ENCODE measurements around the gene DPM3. TPM values are rescaled to one million over a fixed set of nuclear protein-coding genes. Genes with fewer than 3 reads are reported as not detected.

The DPM3 gene
- total and polyA plus RNA-seq, 9 of the 15 experiments (the other 6 are each of a cell fraction or from before 2014, with no cell fraction given): 3.7 to 120 (median 36.4) TPM

DNA sequence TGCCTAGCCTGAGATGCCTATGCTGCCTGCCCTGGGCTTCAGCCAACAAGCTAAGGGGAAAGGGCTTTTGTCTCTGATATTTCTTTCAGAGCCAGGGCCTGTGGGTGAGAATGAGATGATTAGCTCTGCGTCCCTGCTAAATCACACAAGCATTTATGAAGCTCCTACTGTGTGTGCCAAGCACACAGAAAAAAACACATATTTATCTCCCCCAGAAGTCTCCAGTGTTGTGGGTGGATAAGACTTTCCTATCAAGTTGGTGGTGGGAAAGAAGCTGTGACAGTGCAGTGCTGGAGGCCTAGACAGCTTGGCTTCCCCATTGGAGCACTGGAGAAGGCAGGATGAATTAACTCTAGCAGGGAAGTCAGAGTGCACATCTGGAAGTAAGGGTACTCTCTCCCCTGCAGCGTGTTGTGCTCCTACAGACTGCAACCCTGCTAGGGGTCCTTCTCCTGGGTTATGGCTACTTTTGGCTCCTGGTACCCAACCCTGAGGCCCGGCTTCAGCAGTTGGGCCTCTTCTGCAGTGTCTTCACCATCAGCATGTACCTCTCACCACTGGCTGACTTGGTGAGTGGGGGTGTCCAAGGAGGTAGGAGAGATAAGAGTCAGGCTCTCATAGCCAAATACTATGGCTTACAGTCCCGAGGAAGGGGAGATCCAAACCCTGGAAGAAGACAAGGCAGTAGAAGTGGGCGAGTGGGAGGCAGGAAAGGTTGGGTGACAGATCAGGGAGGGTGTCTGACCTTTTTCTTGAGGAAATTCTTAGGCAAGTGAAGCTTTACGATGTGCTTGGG, 3.0 kb downstream of the DPM3 start (continued):
- TF ChIP-seq, protein P1, sequence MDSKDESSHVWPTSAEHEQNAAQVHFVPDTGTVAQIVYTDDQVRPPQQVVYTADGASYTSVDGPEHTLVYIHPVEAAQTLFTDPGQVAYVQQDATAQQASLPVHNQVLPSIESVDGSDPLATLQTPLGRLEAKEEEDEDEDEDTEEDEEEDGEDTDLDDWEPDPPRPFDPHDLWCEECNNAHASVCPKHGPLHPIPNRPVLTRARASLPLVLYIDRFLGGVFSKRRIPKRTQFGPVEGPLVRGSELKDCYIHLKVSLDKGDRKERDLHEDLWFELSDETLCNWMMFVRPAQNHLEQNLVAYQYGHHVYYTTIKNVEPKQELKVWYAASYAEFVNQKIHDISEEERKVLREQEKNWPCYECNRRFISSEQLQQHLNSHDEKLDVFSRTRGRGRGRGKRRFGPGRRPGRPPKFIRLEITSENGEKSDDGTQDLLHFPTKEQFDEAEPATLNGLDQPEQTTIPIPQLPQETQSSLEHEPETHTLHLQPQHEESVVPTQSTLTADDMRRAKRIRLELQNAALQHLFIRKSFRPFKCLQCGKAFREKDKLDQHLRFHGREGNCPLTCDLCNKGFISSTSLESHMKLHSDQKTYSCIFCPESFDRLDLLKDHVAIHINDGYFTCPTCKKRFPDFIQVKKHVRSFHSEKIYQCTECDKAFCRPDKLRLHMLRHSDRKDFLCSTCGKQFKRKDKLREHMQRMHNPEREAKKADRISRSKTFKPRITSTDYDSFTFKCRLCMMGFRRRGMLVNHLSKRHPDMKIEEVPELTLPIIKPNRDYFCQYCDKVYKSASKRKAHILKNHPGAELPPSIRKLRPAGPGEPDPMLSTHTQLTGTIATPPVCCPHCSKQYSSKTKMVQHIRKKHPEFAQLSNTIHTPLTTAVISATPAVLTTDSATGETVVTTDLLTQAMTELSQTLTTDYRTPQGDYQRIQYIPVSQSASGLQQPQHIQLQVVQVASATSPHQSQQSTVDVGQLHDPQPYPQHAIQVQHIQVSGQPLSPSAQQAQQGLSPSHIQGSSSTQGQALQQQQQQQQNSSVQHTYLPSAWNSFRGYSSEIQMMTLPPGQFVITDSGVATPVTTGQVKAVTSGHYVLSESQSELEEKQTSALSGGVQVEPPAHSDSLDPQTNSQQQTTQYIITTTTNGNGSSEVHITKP (IDR thresholded peaks at IDR 0.05; ENCODE audit: partially characterized antibody): peak; percentile 5
- peak; percentile 27; the same call in 1 of the 2 replicates for TF ChIP-seq JUN (IDR thresholded peaks at IDR 0.05; ENCODE audit: borderline replicate concordance, low read depth, low read length)
- TF ChIP-seq JUN (CRISPR knock-in tag; IDR thresholded peaks at IDR 0.05; ENCODE audit: borderline replicate concordance): no peak
- TF ChIP-seq CBFA2T2 (conservative IDR thresholded peaks at IDR 0.05): peak; percentile 70
- TF ChIP-seq, protein P2, sequence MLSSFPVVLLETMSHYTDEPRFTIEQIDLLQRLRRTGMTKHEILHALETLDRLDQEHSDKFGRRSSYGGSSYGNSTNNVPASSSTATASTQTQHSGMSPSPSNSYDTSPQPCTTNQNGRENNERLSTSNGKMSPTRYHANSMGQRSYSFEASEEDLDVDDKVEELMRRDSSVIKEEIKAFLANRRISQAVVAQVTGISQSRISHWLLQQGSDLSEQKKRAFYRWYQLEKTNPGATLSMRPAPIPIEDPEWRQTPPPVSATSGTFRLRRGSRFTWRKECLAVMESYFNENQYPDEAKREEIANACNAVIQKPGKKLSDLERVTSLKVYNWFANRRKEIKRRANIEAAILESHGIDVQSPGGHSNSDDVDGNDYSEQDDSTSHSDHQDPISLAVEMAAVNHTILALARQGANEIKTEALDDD (IDR thresholded peaks at IDR 0.05): peak; percentile 44; the same call in 1 of the 2 replicates
- TF ChIP-seq POLR2AphosphoS5 (IDR thresholded peaks at IDR 0.05; ENCODE audit: control insufficient read depth, insufficient read depth, low read depth, low read length): peak; percentile 59; the same call in 1 of the 2 replicates
- TF ChIP-seq NFIC (IDR thresholded peaks at IDR 0.05): peak; percentile 47; the same call in 1 of the 2 replicates
- TF ChIP-seq SREBF1 (IDR thresholded peaks at IDR 0.05; ENCODE audit: borderline replicate concordance, low read depth, low read length): no peak
- TF ChIP-seq SMARCA4 (IDR thresholded peaks at IDR 0.05): peak; percentile 73
- 0 out of 2 replicates have a peak, but pooled peaks have one; percentile 39 for TF ChIP-seq LEF1 (IDR thresholded peaks at IDR 0.05)
- TF ChIP-seq TAL1 (IDR thresholded peaks at IDR 0.05): peak; percentile 69
- peak; percentile 54; the same call in 1 of the 2 replicates for TF ChIP-seq KAT7 (CRISPR knock-in tag; IDR thresholded peaks at IDR 0.05; ENCODE audit: borderline replicate concordance)
- peak; percentile 85 for TF ChIP-seq DPF2 (IDR thresholded peaks at IDR 0.05)
- TF ChIP-seq PHB (CRISPR knock-in tag; IDR thresholded peaks at IDR 0.05): no peak
- TF ChIP-seq LCOR (CRISPR knock-in tag; IDR thresholded peaks at IDR 0.05): peak; percentile 80; the same call in 1 of the 2 replicates
- peak; percentile 48; the same call in 1 of the 2 replicates for TF ChIP-seq STAT5A (IDR thresholded peaks at IDR 0.05; ENCODE audit: borderline replicate concordance, low read length)
- peak; percentile 39; the same call in 1 of the 2 replicates for TF ChIP-seq MTA2 (IDR thresholded peaks at IDR 0.05; ENCODE audit: low read depth)
- TF ChIP-seq, protein P3, sequence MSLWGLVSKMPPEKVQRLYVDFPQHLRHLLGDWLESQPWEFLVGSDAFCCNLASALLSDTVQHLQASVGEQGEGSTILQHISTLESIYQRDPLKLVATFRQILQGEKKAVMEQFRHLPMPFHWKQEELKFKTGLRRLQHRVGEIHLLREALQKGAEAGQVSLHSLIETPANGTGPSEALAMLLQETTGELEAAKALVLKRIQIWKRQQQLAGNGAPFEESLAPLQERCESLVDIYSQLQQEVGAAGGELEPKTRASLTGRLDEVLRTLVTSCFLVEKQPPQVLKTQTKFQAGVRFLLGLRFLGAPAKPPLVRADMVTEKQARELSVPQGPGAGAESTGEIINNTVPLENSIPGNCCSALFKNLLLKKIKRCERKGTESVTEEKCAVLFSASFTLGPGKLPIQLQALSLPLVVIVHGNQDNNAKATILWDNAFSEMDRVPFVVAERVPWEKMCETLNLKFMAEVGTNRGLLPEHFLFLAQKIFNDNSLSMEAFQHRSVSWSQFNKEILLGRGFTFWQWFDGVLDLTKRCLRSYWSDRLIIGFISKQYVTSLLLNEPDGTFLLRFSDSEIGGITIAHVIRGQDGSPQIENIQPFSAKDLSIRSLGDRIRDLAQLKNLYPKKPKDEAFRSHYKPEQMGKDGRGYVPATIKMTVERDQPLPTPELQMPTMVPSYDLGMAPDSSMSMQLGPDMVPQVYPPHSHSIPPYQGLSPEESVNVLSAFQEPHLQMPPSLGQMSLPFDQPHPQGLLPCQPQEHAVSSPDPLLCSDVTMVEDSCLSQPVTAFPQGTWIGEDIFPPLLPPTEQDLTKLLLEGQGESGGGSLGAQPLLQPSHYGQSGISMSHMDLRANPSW (CRISPR knock-in tag; IDR thresholded peaks at IDR 0.05): no peak
- no peak for TF ChIP-seq FOXK2 (conservative IDR thresholded peaks at IDR 0.05 in 1 of 2, IDR thresholded peaks at IDR 0.05 in 1 of 2; ENCODE audit: low read depth in 2 of 2)
- TF ChIP-seq KDM1A (IDR thresholded peaks at IDR 0.05): peak; percentile 28 to 49; a peak in 2 of 4 replicates
- peak; percentile 58 to 77; a peak in 3 of 4 replicates for TF ChIP-seq RCOR1 (IDR thresholded peaks at IDR 0.05; ENCODE audit: borderline replicate concordance in 1 of 2, low read depth in 2 of 2, low read length in 2 of 2)

Data from K562 (cell line).